HG02623 (cell line): Measurements from ENCODE around the gene SH2D2A.

Experiments used
- ATAC-seq: cut with Tn5 transposase; IDR thresholded peaks from one replicate; pipeline ENCODE4 v1.9.1; 2021; ENCODE audit warnings: moderate library complexity; ENCODE audit not compliant: unreplicated experiment

SH2D2A gene

GRCh38 chr1:156848461-156849150 is 32.0 kb upstream of the SH2D2A start:
- ATAC-seq, result no peak

- no peak for ATAC-seq
Measured at GRCh38 chr1:156847591-156848460, 31.2 kb upstream of the SH2D2A start.

- ATAC-seq, result no peak
Measured at GRCh38 chr1:156846643-156847042, 30.0 kb upstream of the SH2D2A start.

- no peak for ATAC-seq
Measured at GRCh38 chr1:156845953-156846545, 29.4 kb upstream of the SH2D2A start.

GRCh38 chr1:156845055-156845952 is 28.7 kb upstream of the SH2D2A start:
- no peak for ATAC-seq

GRCh38 chr1:156844638-156845037 is 28.0 kb upstream of the SH2D2A start:
- ATAC-seq, result no peak

GRCh38 chr1:156844102-156844501 is 27.5 kb upstream of the SH2D2A start:
- ATAC-seq, result no peak

- no peak for ATAC-seq
Measured at GRCh38 chr1:156842618-156843300, 26.1 kb upstream of the SH2D2A start.

GRCh38 chr1:156841295-156841855 is 24.7 kb upstream of the SH2D2A start:
- no peak for ATAC-seq

GRCh38 chr1:156840898-156841279 is 24.2 kb upstream of the SH2D2A start:
- ATAC-seq, result no peak

- no peak for ATAC-seq
Measured at GRCh38 chr1:156840186-156840897, 23.7 kb upstream of the SH2D2A start.

- no peak for ATAC-seq
Measured at GRCh38 chr1:156839426-156840109, 22.9 kb upstream of the SH2D2A start.

GRCh38 chr1:156838972-156839371 is 22.3 kb upstream of the SH2D2A start:
- no peak for ATAC-seq

GRCh38 chr1:156836892-156837291 is 20.2 kb upstream of the SH2D2A start:
- ATAC-seq, result no peak

GRCh38 chr1:156836041-156836654 is 19.5 kb upstream of the SH2D2A start:
- no peak for ATAC-seq

GRCh38 chr1:156834322-156834721 is 17.7 kb upstream of the SH2D2A start:
- ATAC-seq, result no peak

- no peak for ATAC-seq
Measured at GRCh38 chr1:156833603-156834002, 17.0 kb upstream of the SH2D2A start.

- no peak for ATAC-seq
Measured at GRCh38 chr1:156832434-156832833, 15.8 kb upstream of the SH2D2A start.
